Measurements from ENCODE around the gene MOGAT3. TPM values are rescaled to one million over a fixed set of nuclear protein-coding genes. Genes with fewer than 3 reads are reported as not detected.
A peak's percentile ranks its signal among the peaks of the same experiment; 100 is the strongest.

The MOGAT3 gene
- total RNA-seq, 1 experiment from 2014 or later: 6.3 TPM

DNA sequence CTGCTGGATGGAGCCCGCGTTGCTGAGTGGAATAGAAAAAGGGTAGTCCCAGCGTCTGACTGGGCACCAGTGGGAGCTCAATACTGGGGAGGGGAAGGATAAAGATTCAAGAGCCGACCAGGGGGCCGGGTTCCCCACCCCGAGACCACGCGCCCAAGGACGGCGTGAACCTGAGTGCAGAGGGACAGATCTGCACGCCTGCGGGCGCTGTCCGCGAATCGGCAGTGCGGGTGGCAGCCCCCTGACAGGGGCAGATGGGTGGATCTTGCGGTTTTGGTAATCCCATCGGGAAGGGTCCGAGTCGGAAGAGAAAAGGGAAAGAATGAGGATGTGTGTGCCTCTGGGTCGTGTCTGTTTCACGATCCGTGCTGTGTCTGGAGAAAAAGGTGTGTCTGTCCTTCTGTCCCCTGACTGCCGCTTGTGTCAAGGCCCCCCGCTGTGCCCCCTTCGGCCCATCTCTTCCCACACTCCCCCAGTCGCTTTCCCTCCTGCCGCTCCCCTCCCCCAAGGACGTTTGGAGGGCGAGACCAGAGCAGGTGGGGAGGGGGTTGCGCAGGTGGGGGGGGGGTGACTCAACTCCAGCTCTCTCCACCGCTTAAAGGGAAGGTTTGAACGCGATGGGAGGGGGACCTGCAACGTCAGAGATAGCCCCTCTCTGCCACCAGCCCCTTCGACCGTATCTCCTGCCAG is 34.7 kb downstream of the MOGAT3 start:
- TF ChIP-seq, protein P1, sequence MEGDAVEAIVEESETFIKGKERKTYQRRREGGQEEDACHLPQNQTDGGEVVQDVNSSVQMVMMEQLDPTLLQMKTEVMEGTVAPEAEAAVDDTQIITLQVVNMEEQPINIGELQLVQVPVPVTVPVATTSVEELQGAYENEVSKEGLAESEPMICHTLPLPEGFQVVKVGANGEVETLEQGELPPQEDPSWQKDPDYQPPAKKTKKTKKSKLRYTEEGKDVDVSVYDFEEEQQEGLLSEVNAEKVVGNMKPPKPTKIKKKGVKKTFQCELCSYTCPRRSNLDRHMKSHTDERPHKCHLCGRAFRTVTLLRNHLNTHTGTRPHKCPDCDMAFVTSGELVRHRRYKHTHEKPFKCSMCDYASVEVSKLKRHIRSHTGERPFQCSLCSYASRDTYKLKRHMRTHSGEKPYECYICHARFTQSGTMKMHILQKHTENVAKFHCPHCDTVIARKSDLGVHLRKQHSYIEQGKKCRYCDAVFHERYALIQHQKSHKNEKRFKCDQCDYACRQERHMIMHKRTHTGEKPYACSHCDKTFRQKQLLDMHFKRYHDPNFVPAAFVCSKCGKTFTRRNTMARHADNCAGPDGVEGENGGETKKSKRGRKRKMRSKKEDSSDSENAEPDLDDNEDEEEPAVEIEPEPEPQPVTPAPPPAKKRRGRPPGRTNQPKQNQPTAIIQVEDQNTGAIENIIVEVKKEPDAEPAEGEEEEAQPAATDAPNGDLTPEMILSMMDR (IDR thresholded peaks at IDR 0.05; ENCODE audit: insufficient read depth in 1 of 2, low read depth in 1 of 2, low read length in 1 of 2, severe bottlenecking in 1 of 2, unreplicated experiment in 1 of 2): no peak
- BruUV-seq (replicated peaks): no TSS peak
- DNase-seq: no peak
- Histone ChIP-seq H3K4me1 (peaks cover 39% of the 10 kb centered on the region), H3K9me3 (no peaks in the 10 kb centered on the region), H3K27me3 (replicated peaks; ENCODE audit: control insufficient read depth, insufficient read depth, low read length) (peaks cover 2% of the 10 kb centered on the region), H3K36me3 (ENCODE audit: control insufficient read depth, insufficient read depth, low read length) (no peaks in the 10 kb centered on the region), H3K4me3 (ENCODE audit: low read depth, low read length) (peak overlapping the region; percentile 11)
- Mint-ChIP-seq H3K9me3 (ENCODE audit: unreplicated experiment) (no peaks in the 10 kb centered on the region), H3K4me1 (ENCODE audit: low read depth, unreplicated experiment) (peaks cover 33% of the 10 kb centered on the region), H3K4me3 (ENCODE audit: unreplicated experiment) (peak overlapping the region; percentile 74), H3K36me3 (ENCODE audit: insufficient read depth, unreplicated experiment) (peaks cover 21% of the 10 kb centered on the region), H3K27me3 (ENCODE audit: insufficient read depth, unreplicated experiment) (peaks cover 40% of the 10 kb centered on the region), H3K27ac (ENCODE audit: unreplicated experiment) (no peak overlapping the region)
- intact Hi-C loops (cut with micrococcal nuclease; ENCODE audit: unreplicated experiment): no loop called here
- ChIA-PET CTCF (interaction anchor here (1.0 to 2.4 kb wide), 4 partner anchors 16 to 277 kb away, joined by 5 to 26 read pairs (median 13); partner anchors contain the start of gene UFSP1), POLR2A (interaction anchor here (0.7 to 1.2 kb wide), 3 partner anchors 22 to 52 kb away, joined by 3 to 13 read pairs (median 3); partner anchors contain the start of gene ZNHIT1)

DNA sequence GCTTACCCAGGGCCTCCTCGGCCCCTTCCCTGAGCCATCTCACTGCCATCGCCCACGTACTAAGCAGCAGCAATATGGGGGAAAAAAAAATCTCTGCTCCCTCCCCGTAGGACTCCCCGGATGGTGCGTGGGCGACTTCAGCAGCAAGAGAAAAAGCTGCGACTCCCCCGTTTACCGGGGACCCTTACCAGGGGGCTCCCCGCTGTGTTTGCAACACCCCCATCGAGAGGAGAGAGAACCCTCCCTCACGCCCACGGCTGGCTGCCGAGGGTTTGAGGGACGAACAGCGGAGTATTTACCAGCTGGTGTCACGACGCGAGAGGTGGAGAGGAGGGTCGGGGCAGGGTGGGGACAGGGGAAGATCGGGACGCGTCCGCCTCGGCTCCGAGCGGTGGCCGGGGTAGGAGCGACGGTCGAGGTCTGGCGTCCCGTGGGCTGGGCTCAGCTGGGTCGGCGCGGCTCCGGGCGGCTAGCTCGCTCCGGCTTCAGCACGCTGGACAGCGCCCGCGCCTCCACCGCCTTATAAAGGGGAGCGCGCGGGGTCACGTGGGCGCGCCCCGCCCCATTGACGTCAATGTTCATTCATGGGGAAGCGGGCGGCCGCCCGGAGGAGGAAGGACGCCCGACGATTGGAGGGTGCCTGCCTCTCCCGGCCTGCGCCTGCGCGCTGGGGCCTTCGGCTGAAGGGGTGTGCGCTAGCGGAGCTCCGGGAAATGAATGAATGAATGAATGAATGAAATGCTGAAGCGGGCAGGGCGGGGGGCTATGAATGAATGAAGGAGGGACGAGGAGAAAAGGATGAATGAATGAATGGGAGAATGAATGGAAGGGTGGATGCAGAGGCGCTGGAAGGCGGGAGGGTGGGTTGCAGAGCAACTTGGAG is 35.5 kb downstream of the MOGAT3 start, which contains the start of gene VGF:
VGF (minus strand) TSS at position 495 of the 883 bp plus-strand sequence. CDS start 726 bp downstream, outside the sequence.
- Mint-ChIP-seq H3K27ac (ENCODE audit: unreplicated experiment) (no peak within 1 kb of the TSS), H3K27me3 (ENCODE audit: insufficient read depth, unreplicated experiment) (peaks cover 32% of the 10 kb centered on the region), H3K36me3 (ENCODE audit: insufficient read depth, unreplicated experiment) (peaks cover 21% of the 10 kb centered on the region), H3K4me1 (ENCODE audit: low read depth, unreplicated experiment) (peaks cover 31% of the 10 kb centered on the region), H3K9me3 (ENCODE audit: unreplicated experiment) (no peaks in the 10 kb centered on the region), H3K4me3 (ENCODE audit: unreplicated experiment) (peak within 1 kb of the TSS; percentile 74)
- BruUV-seq (replicated peaks): no TSS peak
- DNase-seq: peak; percentile 95 to 96
- CTCF ChIA-PET: interaction anchor here (0.9 to 2.4 kb wide), 6 partner anchors 11 to 276 kb away, joined by 3 to 26 read pairs (median 6); partner anchors contain the start of gene UFSP1
- Histone ChIP-seq H3K36me3 (ENCODE audit: control insufficient read depth, insufficient read depth, low read length) (no peaks in the 10 kb centered on the region), H3K27me3 (replicated peaks; ENCODE audit: control insufficient read depth, insufficient read depth, low read length) (peaks cover under 1% of the 10 kb centered on the region), H3K4me3 (ENCODE audit: low read depth, low read length) (peak within 1 kb of the TSS; percentile 63), H3K9me3 (no peaks in the 10 kb centered on the region), H3K4me1 (peaks cover 38% of the 10 kb centered on the region)
- TF ChIP-seq, protein P1 (IDR thresholded peaks at IDR 0.05; ENCODE audit: insufficient read depth in 1 of 2, low read depth in 1 of 2, low read length in 1 of 2, severe bottlenecking in 1 of 2, unreplicated experiment in 1 of 2): no peak
- POLR2A ChIA-PET: interaction anchor here (0.7 to 1.2 kb wide), 4 partner anchors 21 to 276 kb away, joined by 3 to 13 read pairs (median 3); partner anchors contain the start of genes UFSP1 and ZNHIT1
- intact Hi-C loops (cut with micrococcal nuclease; ENCODE audit: unreplicated experiment): no loop called here

All from Caco-2 (cell line).